SK-N-MC (cell line): ENCODE results near the gene DCP2.
"Not testable (repeated sequence)": the region's sequence is repeated elsewhere in the genome, so short reads cannot be mapped to it uniquely, and the experiment has no call there.

Experiments used
- EZH2 ChIP-seq: fragments of 200-600 bp; sonication (generic); IDR thresholded peaks from one replicate; pipeline ENCODE4 v1.6.1; 2017; ENCODE audit warnings: antibody characterized with exemption
- FOXP2 ChIP-seq: optimal IDR thresholded peaks from 2 replicates; pipeline ENCODE3; 2011; ENCODE audit warnings: mild to moderate bottlenecking, moderate library complexity; ENCODE audit not compliant: insufficient read depth; ENCODE audit errors: extremely low read length, control extremely low read depth
- POLR2AphosphoS5 ChIP-seq: IDR thresholded peaks from 2 replicates; pipeline ENCODE4 v1.6.1; 2012; ENCODE audit warnings: mild to moderate bottlenecking, low read depth, low read length, borderline replicate concordance

DNA sequence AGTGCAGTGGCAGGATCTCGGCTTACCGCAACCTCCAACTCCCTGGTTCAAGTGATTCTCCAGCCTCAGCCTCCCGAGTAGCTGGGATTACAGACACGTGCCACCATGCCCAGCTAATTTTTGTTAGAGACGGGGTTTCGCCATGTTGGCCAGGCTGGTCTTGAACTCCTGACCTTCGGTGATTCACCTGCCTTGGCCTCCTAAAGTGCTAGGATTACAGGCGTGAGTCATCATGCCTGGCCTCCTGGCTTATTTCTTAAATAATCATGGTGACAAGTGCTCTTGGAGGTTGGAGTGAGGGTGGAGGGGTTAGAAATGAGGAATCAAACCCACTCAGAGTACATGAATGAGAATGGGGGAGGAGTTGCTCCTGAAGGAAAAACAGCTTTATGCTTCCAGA, 16.7 kb upstream of the DCP2 start:
- TF ChIP-seq POLR2AphosphoS5, EZH2, FOXP2: not testable (repeated sequence)
